CD8-positive, alpha-beta memory T cell (primary cell): ENCODE data around the gene PPP2R5C. TPM values are rescaled to one million over a fixed set of nuclear protein-coding genes. Genes with fewer than 3 reads are reported as not detected.

Experiments
- CTCF ChIA-PET: fragments of 350-600 bp; sonication (Branson Sonifier 250); formaldehyde crosslinking; loops from one replicate; lab custom pipeline; 2021; ENCODE audit warnings: antibody characterized with exemption; lab: Charles Lee
- POLR2A ChIA-PET: fragments of 350-600 bp; sonication (Branson Sonifier 250); formaldehyde crosslinking; loops from one replicate; lab custom pipeline; 2021; ENCODE audit warnings: antibody characterized with exemption; lab: Charles Lee
- DNase-seq, 5 donors: peaks; one replicate each; pipeline versions ENCODE4 v3.0.0 to v3.0.0-alpha.2; 2020 to 2022; ENCODE audit warnings: mixed read lengths in 1 of 5
- H3K27ac ChIP-seq: one replicate; pipeline ENCODE4 v1.7.0; 2013; ENCODE audit warnings: low read depth, mild to moderate bottlenecking, low read length, moderate library complexity
- H3K27me3 ChIP-seq: 2 replicates; pipeline ENCODE4 v1.7.0; 2013; ENCODE audit warnings: low read length, mild to moderate bottlenecking; ENCODE audit not compliant: insufficient read depth, poor library complexity, severe bottlenecking
- H3K36me3 ChIP-seq: 2 replicates; pipeline ENCODE4 v1.7.0; 2013; ENCODE audit warnings: mild to moderate bottlenecking, low read length, moderate library complexity; ENCODE audit not compliant: insufficient read depth
- H3K4me1 ChIP-seq: 2 replicates; pipeline ENCODE4 v1.7.0; 2013; ENCODE audit warnings: mild to moderate bottlenecking, low read length, moderate library complexity; ENCODE audit not compliant: insufficient read depth
- H3K4me3 ChIP-seq: 2 replicates; pipeline ENCODE4 v1.7.0; 2013; ENCODE audit warnings: mild to moderate bottlenecking, low read length
- H3K9me3 ChIP-seq: 2 replicates; pipeline ENCODE4 v1.7.0; 2013; ENCODE audit warnings: mild to moderate bottlenecking, low read length
- H3K27ac Mint-ChIP-seq, 8 donors: one replicate each; pipeline ENCODE4 v1.8.0; 2020 to 2021; ENCODE audit warnings: mixed read lengths in 8 of 8, mild to moderate bottlenecking in 6 of 8, inconsistent platforms in 3 of 8, moderate library complexity in 3 of 8
- H3K27me3 Mint-ChIP-seq, 2 donors: one replicate each; pipeline ENCODE4 v1.8.0; 2020 to 2021; ENCODE audit warnings: mixed read lengths in 2 of 2, mild to moderate bottlenecking in 1 of 2, moderate library complexity in 1 of 2
- H3K36me3 Mint-ChIP-seq, 3 donors: one replicate each; pipeline ENCODE4 v1.8.0; 2020 to 2021; ENCODE audit warnings: mixed read lengths in 3 of 3, inconsistent platforms in 1 of 3, mild to moderate bottlenecking in 1 of 3
- H3K4me1 Mint-ChIP-seq, 3 donors: one replicate each; pipeline ENCODE4 v1.8.0; 2020 to 2021; ENCODE audit warnings: mixed read lengths in 3 of 3, inconsistent platforms in 1 of 3, mild to moderate bottlenecking in 1 of 3
- H3K4me3 Mint-ChIP-seq, 7 donors: one replicate each; pipeline ENCODE4 v1.8.0; 2020 to 2021; ENCODE audit warnings: mixed read lengths in 7 of 7, mild to moderate bottlenecking in 6 of 7, moderate library complexity in 4 of 7, inconsistent platforms in 2 of 7
- H3K9me3 Mint-ChIP-seq, 5 donors: one replicate each; pipeline ENCODE4 v1.8.0; 2020 to 2022; ENCODE audit warnings: mixed read lengths in 5 of 5, mild to moderate bottlenecking in 3 of 5, moderate library complexity in 2 of 5, inconsistent platforms in 1 of 5
- polyA plus RNA-seq: library from polyadenylated mRNA; unstranded; fragments of 300-500 nt; fragmentation: Illumina TruSeq; gene quantifications from one replicate; pipeline ENCODE4 v1.2.3, GENCODE V29; 2021
- total RNA-seq, 2 experiments: library from RNA; stranded (reverse); gene quantifications; one replicate each; pipeline ENCODE4 v1.2.3, GENCODE V29; 2021

Gene PPP2R5C
- total and polyA plus RNA-seq, 3 experiments from 2014 or later = 278 to 342 (median 307) TPM

- H3K9me3 Mint-ChIP-seq = no peaks in the 10 kb centered on the region
- Histone ChIP-seq H3K4me1 (no peaks in the 10 kb centered on the region), H3K27me3 (no peaks in the 10 kb centered on the region), H3K27ac (no peak overlapping the region), H3K9me3 (no peaks in the 10 kb centered on the region), H3K4me3 (no peak overlapping the region), H3K36me3 (peaks cover 61% of the 10 kb centered on the region)
- H3K27me3 Mint-ChIP-seq = no peaks in the 10 kb centered on the region
- POLR2A ChIA-PET = interaction anchor here (1.1 kb wide), 1 partner anchor 123 kb away, joined by 3 read pairs; no protein-coding TSS in a partner anchor
- CTCF ChIA-PET = no interaction called here
- peak overlapping the region in 4 of 8 donors; percentile 36 to 72 (median 61) for H3K27ac Mint-ChIP-seq
- no peak overlapping the region for H3K4me3 Mint-ChIP-seq
- peaks cover 0 to 86% (median 21%) of the 10 kb centered on the region in 3 donors for H3K36me3 Mint-ChIP-seq
- peaks cover 0 to 7% (median 6%) of the 10 kb centered on the region in 3 donors for H3K4me1 Mint-ChIP-seq
- no peak for DNase-seq
Measured at GRCh38 chr14:101893759-101894158, 132.2 kb downstream of the PPP2R5C start.

DNA sequence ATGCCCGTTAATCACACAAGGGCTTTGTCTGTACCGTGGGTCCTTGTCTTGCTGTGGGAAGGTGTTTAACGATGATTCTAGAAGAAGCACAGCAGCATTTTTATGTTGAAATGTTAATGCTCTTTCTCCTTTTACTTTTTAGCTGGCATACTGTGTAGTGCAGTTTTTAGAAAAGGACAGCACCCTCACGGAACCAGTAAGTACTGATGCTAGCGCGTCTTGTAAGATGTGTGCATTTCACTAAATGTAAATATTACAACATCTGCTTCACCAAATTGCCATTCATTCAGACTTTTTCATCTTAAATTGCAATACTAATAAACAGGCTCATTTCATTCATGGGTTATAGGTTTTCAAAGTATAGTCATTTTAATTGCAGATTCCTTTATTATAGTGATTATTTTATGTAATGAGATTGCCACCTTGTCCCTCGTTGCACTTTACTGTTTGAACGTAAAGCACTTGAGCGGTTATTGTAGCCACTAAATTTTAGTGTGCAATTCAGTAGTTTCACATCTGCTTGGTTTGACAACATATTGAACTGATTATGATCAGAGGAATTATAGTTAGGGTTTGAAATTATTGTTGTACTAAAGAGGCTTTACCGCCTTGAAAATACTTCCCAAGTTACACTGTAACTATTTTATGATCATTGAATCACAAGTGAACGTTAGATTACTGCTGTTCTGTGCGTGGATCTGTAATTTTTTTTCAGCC, 133.0 kb downstream of the PPP2R5C start:
- Histone ChIP-seq H3K4me3 (no peak overlapping the region), H3K27me3 (no peaks in the 10 kb centered on the region), H3K27ac (no peak overlapping the region), H3K9me3 (no peaks in the 10 kb centered on the region), H3K4me1 (no peaks in the 10 kb centered on the region), H3K36me3 (peaks cover 61% of the 10 kb centered on the region)
- Mint-ChIP-seq H3K9me3 (no peaks in the 10 kb centered on the region), H3K36me3 (peaks cover 0 to 86% (median 20%) of the 10 kb centered on the region in 3 donors), H3K27me3 (no peaks in the 10 kb centered on the region), H3K4me3 (no peak overlapping the region), H3K4me1 (peaks cover 0 to 6% (median 4%) of the 10 kb centered on the region in 3 donors), H3K27ac (peak overlapping the region in 2 of 8 donors; percentile 15 to 27)
- ChIA-PET POLR2A (interaction anchor here (1.1 kb wide), 1 partner anchor 124 kb away, joined by 3 read pairs; no protein-coding TSS in a partner anchor), CTCF (no interaction called here)
- no peak for DNase-seq

GRCh38 chr14:101895256-101895655, 133.7 kb downstream of the PPP2R5C start:
- H3K27ac ChIP-seq = no peak overlapping the region
- Mint-ChIP-seq H3K9me3 (no peaks in the 10 kb centered on the region), H3K36me3 (peaks cover 0 to 86% (median 15%) of the 10 kb centered on the region in 3 donors), H3K27me3 (no peaks in the 10 kb centered on the region), H3K4me3 (peak overlapping the region in 1 of 7 donors; percentile 6), H3K4me1 (peaks cover 0 to 2% (median 0%) of the 10 kb centered on the region in 3 donors), H3K27ac (peak overlapping the region in 2 of 8 donors; percentile 0 to 5)
- H3K4me1 ChIP-seq = no peaks in the 10 kb centered on the region
- H3K4me3 ChIP-seq = no peak overlapping the region
- no peaks in the 10 kb centered on the region for H3K27me3 ChIP-seq
- H3K36me3 ChIP-seq = peaks cover 59% of the 10 kb centered on the region
- ChIA-PET CTCF (no interaction called here), POLR2A (no interaction called here)
- no peaks in the 10 kb centered on the region for H3K9me3 ChIP-seq
- no peak for DNase-seq

GRCh38 chr14:101897326-101897725, 135.8 kb downstream of the PPP2R5C start:
- Mint-ChIP-seq H3K9me3 (no peaks in the 10 kb centered on the region), H3K4me3 (no peak overlapping the region), H3K27me3 (no peaks in the 10 kb centered on the region), H3K4me1 (peaks cover 0 to 2% (median 0%) of the 10 kb centered on the region in 3 donors), H3K36me3 (peaks cover 4 to 92% (median 17%) of the 10 kb centered on the region in 3 donors), H3K27ac (peak overlapping the region in 3 of 8 donors; percentile 22 to 72 (median 66))
- Histone ChIP-seq H3K4me1 (no peaks in the 10 kb centered on the region), H3K36me3 (peaks cover 74% of the 10 kb centered on the region), H3K27me3 (no peaks in the 10 kb centered on the region), H3K27ac (no peak overlapping the region), H3K9me3 (no peaks in the 10 kb centered on the region), H3K4me3 (no peak overlapping the region)
- DNase-seq = no peak
- CTCF ChIA-PET = interaction anchor here (1.7 kb wide), 1 partner anchor 126 kb away, joined by 5 read pairs; no protein-coding TSS in a partner anchor
- POLR2A ChIA-PET = no interaction called here

DNA sequence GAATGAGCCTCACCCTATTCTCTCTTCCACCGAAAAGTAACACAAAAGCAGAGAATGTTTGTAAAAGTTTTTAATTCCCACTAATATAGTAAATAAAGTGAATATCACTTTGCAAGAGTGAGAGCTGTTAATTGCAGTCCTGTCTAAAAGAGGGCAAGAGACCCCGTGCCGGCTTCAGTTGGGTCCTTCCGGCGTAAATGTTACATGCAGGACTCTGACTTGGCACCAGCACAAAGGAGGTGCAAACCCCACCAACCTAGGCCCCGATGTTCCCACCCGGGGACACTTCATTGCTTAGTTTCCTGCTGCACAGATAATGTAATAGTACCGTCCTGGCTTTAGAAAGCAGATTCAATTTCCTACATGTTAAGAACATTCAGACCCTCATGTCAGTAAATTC, 136.9 kb downstream of the PPP2R5C start:
- Mint-ChIP-seq H3K4me1 (peaks cover 0 to 2% (median 0%) of the 10 kb centered on the region in 3 donors), H3K27ac (peak overlapping the region in 6 of 8 donors; percentile 17 to 48 (median 26)), H3K27me3 (no peaks in the 10 kb centered on the region), H3K4me3 (no peak overlapping the region), H3K9me3 (no peaks in the 10 kb centered on the region), H3K36me3 (peaks cover 9 to 93% (median 14%) of the 10 kb centered on the region in 3 donors)
- Histone ChIP-seq H3K36me3 (peaks cover 74% of the 10 kb centered on the region), H3K27me3 (no peaks in the 10 kb centered on the region), H3K4me1 (no peaks in the 10 kb centered on the region), H3K27ac (no peak overlapping the region), H3K4me3 (no peak overlapping the region), H3K9me3 (no peaks in the 10 kb centered on the region)
- DNase-seq = no peak
- ChIA-PET POLR2A (no interaction called here), CTCF (interaction anchor here (1.7 kb wide), 1 partner anchor 127 kb away, joined by 5 read pairs; no protein-coding TSS in a partner anchor)

- H3K36me3 Mint-ChIP-seq = peaks cover 9 to 91% (median 12%) of the 10 kb centered on the region in 3 donors
- H3K9me3 Mint-ChIP-seq = no peaks in the 10 kb centered on the region
- ChIA-PET CTCF (interaction anchor here (1.2 to 1.7 kb wide), 2 partner anchors 128 to 139 kb away, joined by 4 to 5 read pairs; no protein-coding TSS in a partner anchor), POLR2A (no interaction called here)
- peak overlapping the region in 4 of 8 donors; percentile 25 to 52 (median 30) for H3K27ac Mint-ChIP-seq
- peak overlapping the region; percentile 0 for H3K27ac ChIP-seq
- H3K4me3 ChIP-seq = no peak overlapping the region
- H3K9me3 ChIP-seq = no peaks in the 10 kb centered on the region
- no peaks in the 10 kb centered on the region for H3K4me1 Mint-ChIP-seq
- no peaks in the 10 kb centered on the region for H3K27me3 Mint-ChIP-seq
- no peak for DNase-seq
- H3K27me3 ChIP-seq = no peaks in the 10 kb centered on the region
- no peak overlapping the region for H3K4me3 Mint-ChIP-seq
- peaks cover 74% of the 10 kb centered on the region for H3K36me3 ChIP-seq
- H3K4me1 ChIP-seq = no peaks in the 10 kb centered on the region
Measured at GRCh38 chr14:101899263-101899662, 137.8 kb downstream of the PPP2R5C start.

GRCh38 chr14:101900253-101900652, 138.7 kb downstream of the PPP2R5C start:
- Mint-ChIP-seq H3K27ac (peak overlapping the region in 2 of 8 donors; percentile 23 to 88), H3K27me3 (no peaks in the 10 kb centered on the region), H3K4me3 (no peak overlapping the region), H3K36me3 (peaks cover 15 to 93% (median 15%) of the 10 kb centered on the region in 3 donors), H3K9me3 (no peaks in the 10 kb centered on the region), H3K4me1 (no peaks in the 10 kb centered on the region)
- Histone ChIP-seq H3K4me1 (no peaks in the 10 kb centered on the region), H3K27ac (no peak overlapping the region), H3K36me3 (peaks cover 73% of the 10 kb centered on the region), H3K4me3 (no peak overlapping the region), H3K9me3 (no peaks in the 10 kb centered on the region), H3K27me3 (no peaks in the 10 kb centered on the region)
- ChIA-PET CTCF (interaction anchor here (1.2 kb wide), 1 partner anchor 140 kb away, joined by 4 read pairs; no protein-coding TSS in a partner anchor), POLR2A (no interaction called here)
- DNase-seq = no peak

- H3K9me3 Mint-ChIP-seq = no peaks in the 10 kb centered on the region
- Histone ChIP-seq H3K9me3 (no peaks in the 10 kb centered on the region), H3K4me1 (no peaks in the 10 kb centered on the region), H3K27ac (no peak overlapping the region), H3K36me3 (peaks cover 71% of the 10 kb centered on the region), H3K27me3 (no peaks in the 10 kb centered on the region), H3K4me3 (no peak overlapping the region)
- POLR2A ChIA-PET = no interaction called here
- H3K36me3 Mint-ChIP-seq = peaks cover 14 to 93% (median 21%) of the 10 kb centered on the region in 3 donors
- CTCF ChIA-PET = interaction anchor here (1.6 kb wide), 2 partner anchors 132 to 196 kb away, joined by 3 to 7 read pairs; no protein-coding TSS in a partner anchor
- no peak for DNase-seq
- H3K27me3 Mint-ChIP-seq = no peaks in the 10 kb centered on the region
- H3K27ac Mint-ChIP-seq = peak overlapping the region in 2 of 8 donors; percentile 70 to 84
- no peak overlapping the region for H3K4me3 Mint-ChIP-seq
- H3K4me1 Mint-ChIP-seq = no peaks in the 10 kb centered on the region
Measured at GRCh38 chr14:101903111-101903561, 141.6 kb downstream of the PPP2R5C start.
